ENCODE measurements around the gene SOHLH1. TPM values are rescaled to one million over a fixed set of nuclear protein-coding genes. Genes with fewer than 3 reads are reported as not detected.

The SOHLH1 gene
- total RNA-seq, 1 experiment from 2014 or later = not detected

DNA sequence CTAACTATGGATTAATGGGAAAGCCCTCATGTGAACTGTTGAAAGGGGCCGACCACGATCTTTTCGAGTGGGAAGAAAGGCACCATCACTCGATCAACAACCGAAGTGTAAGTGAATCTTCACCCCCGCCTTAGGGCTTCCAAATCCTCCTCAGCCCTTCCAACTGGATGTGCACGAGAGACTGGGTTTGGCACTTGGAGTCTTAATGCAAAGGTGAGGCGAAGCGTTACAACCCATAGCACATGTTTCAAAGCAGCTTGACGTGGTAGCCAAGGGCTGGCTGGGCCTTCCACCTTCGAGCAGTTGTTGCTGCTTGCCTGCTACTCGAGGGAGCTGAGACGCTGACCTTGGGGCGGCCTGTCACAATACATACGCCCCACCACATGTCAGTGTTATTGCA lies 41.9 kb downstream of the SOHLH1 start:
- peaks cover 7% of the 10 kb centered on the region for H3K9me3 Mint-ChIP-seq (ENCODE audit: unreplicated experiment)
- ChIA-PET POLR2A (no interaction called here), CTCF (no interaction called here)
- BruUV-seq (replicated peaks) = no TSS peak
- intact Hi-C loops (cut with micrococcal nuclease) = no loop called here
- TF ChIP-seq, protein P1, sequence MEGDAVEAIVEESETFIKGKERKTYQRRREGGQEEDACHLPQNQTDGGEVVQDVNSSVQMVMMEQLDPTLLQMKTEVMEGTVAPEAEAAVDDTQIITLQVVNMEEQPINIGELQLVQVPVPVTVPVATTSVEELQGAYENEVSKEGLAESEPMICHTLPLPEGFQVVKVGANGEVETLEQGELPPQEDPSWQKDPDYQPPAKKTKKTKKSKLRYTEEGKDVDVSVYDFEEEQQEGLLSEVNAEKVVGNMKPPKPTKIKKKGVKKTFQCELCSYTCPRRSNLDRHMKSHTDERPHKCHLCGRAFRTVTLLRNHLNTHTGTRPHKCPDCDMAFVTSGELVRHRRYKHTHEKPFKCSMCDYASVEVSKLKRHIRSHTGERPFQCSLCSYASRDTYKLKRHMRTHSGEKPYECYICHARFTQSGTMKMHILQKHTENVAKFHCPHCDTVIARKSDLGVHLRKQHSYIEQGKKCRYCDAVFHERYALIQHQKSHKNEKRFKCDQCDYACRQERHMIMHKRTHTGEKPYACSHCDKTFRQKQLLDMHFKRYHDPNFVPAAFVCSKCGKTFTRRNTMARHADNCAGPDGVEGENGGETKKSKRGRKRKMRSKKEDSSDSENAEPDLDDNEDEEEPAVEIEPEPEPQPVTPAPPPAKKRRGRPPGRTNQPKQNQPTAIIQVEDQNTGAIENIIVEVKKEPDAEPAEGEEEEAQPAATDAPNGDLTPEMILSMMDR (IDR thresholded peaks at IDR 0.05; ENCODE audit: unreplicated experiment) = no peak
- H3K4me1 Mint-ChIP-seq (ENCODE audit: insufficient read depth, unreplicated experiment) = no peaks in the 10 kb centered on the region
- H3K27me3 Mint-ChIP-seq (ENCODE audit: insufficient read depth, unreplicated experiment) = peaks cover 33% of the 10 kb centered on the region
- no peak overlapping the region for H3K27ac Mint-ChIP-seq (ENCODE audit: low read depth, unreplicated experiment)
- H3K36me3 Mint-ChIP-seq (ENCODE audit: insufficient read depth, unreplicated experiment) = no peaks in the 10 kb centered on the region
- H3K4me3 Mint-ChIP-seq (ENCODE audit: unreplicated experiment) = no peak overlapping the region
- no peak for DNase-seq (ENCODE audit: unreplicated experiment)

DNA sequence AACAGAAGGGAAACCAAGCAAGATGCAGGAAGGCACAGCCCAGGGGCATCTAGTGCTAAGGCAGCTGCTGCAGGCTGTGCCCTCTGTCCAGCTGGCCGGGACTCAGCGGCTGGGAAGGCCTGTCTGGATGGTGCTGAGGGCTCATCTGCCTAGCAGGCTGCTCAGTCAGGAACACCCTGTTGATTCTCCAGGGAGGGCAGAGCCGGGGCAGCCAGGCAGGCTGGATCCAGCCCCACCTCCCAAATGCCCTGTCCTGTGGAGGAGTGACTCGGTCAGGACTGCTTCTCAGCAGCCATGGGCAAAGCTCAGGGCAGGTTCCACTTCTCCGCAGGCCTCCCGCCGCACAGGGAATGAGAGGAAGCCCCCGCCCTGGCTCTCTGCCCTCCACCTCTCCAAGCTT lies 44.0 kb downstream of the SOHLH1 start:
- Mint-ChIP-seq H3K27ac (ENCODE audit: low read depth, unreplicated experiment) (no peak overlapping the region), H3K27me3 (ENCODE audit: insufficient read depth, unreplicated experiment) (peaks cover 33% of the 10 kb centered on the region), H3K36me3 (ENCODE audit: insufficient read depth, unreplicated experiment) (no peaks in the 10 kb centered on the region), H3K9me3 (ENCODE audit: unreplicated experiment) (peaks cover 11% of the 10 kb centered on the region), H3K4me3 (ENCODE audit: unreplicated experiment) (no peak overlapping the region), H3K4me1 (ENCODE audit: insufficient read depth, unreplicated experiment) (no peaks in the 10 kb centered on the region)
- BruUV-seq (replicated peaks) = no TSS peak
- no peak for DNase-seq (ENCODE audit: unreplicated experiment)
- TF ChIP-seq, protein P1 (IDR thresholded peaks at IDR 0.05; ENCODE audit: unreplicated experiment) = no peak
- ChIA-PET CTCF (no interaction called here), POLR2A (no interaction called here)
- intact Hi-C loops (cut with micrococcal nuclease) = no loop called here

DNA sequence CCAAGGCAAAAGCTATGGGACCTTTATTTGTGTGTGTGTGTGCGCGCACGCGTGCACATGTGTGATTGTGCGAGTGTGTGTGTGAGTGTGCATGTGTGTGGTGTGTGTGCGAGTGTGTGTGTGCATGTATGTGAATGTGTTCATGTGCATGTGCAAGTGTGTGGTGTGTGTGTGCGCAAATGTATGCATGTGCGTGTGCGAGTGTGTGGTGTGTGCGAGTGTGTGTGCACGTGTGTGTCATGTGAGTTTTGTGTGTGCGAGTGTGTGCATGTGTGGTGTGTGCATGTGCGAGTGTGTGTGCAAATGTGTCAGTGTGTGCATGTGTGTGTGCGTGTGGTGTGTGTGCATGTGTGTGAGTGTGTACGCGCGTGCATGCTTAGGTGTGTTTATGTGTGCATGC lies 48.9 kb downstream of the SOHLH1 start:
- DNase-seq (ENCODE audit: unreplicated experiment) = no peak
- POLR2A ChIA-PET = no interaction called here

DNA sequence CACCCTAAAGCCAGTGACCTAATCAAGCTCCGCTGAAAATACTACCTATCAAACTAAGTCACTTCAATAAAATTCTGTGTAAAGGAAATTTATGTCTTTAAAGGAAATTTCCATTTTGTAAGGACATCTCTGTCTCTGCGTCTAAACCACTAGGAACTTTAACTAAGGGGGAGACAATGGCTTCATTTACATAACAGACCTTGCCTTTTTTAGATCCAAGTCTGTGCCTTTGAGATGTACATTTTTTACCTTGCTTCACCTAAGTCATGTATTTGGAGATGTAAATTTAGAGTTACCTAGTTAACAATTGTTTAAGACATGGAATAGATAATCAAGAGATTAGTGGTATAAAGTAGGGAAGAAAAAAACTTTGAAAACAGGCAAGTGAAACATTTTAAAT lies 49.8 kb downstream of the SOHLH1 start:
- Mint-ChIP-seq H3K4me3 (ENCODE audit: unreplicated experiment) (no peak overlapping the region), H3K4me1 (ENCODE audit: insufficient read depth, unreplicated experiment) (no peaks in the 10 kb centered on the region), H3K9me3 (ENCODE audit: unreplicated experiment) (peaks cover 35% of the 10 kb centered on the region), H3K27me3 (ENCODE audit: insufficient read depth, unreplicated experiment) (peaks cover 15% of the 10 kb centered on the region), H3K27ac (ENCODE audit: low read depth, unreplicated experiment) (no peak overlapping the region), H3K36me3 (ENCODE audit: insufficient read depth, unreplicated experiment) (peaks cover 7% of the 10 kb centered on the region)
- ChIA-PET CTCF (interaction anchor here (0.6 kb wide), 1 partner anchor 62 kb away, joined by 3 read pairs; no protein-coding TSS in a partner anchor), POLR2A (no interaction called here)
- TF ChIP-seq, protein P1 (IDR thresholded peaks at IDR 0.05; ENCODE audit: unreplicated experiment) = no peak
- no peak for DNase-seq (ENCODE audit: unreplicated experiment)
- intact Hi-C loops (cut with micrococcal nuclease) = no loop called here
- no TSS peak for BruUV-seq (replicated peaks)

More for the DNA sequence above, 48.9 kb downstream of the SOHLH1 start:
- TF ChIP-seq, protein P1 (IDR thresholded peaks at IDR 0.05; ENCODE audit: unreplicated experiment) = no peak
- intact Hi-C loops (cut with micrococcal nuclease) = no loop called here
- BruUV-seq (replicated peaks) = no TSS peak
- H3K4me3 Mint-ChIP-seq (ENCODE audit: unreplicated experiment) = no peak overlapping the region
- CTCF ChIA-PET = no interaction called here
- H3K9me3 Mint-ChIP-seq (ENCODE audit: unreplicated experiment) = peaks cover 26% of the 10 kb centered on the region
- peaks cover 24% of the 10 kb centered on the region for H3K27me3 Mint-ChIP-seq (ENCODE audit: insufficient read depth, unreplicated experiment)
- no peak overlapping the region for H3K27ac Mint-ChIP-seq (ENCODE audit: low read depth, unreplicated experiment)
- H3K36me3 Mint-ChIP-seq (ENCODE audit: insufficient read depth, unreplicated experiment) = peaks cover 7% of the 10 kb centered on the region
- H3K4me1 Mint-ChIP-seq (ENCODE audit: insufficient read depth, unreplicated experiment) = no peaks in the 10 kb centered on the region
